Hematopoietic multipotent progenitor cell treated with erythropoietin and hydrocortisone succinate and interleukin-3 and kit ligand, for 4 days (in vitro differentiated cells): ENCODE results near the gene TSPAN12.
A peak's percentile ranks its signal among the peaks of the same experiment; 100 is the strongest.
"Not testable (repeated sequence)": the region's sequence is repeated elsewhere in the genome, so short reads cannot be mapped to it uniquely, and the experiment has no call there.

ENCODE experiments used
- DNase-seq: peaks from one replicate; pipeline ENCODE4 v3.0.0-alpha.2; 2015

TSPAN12 gene

DNA sequence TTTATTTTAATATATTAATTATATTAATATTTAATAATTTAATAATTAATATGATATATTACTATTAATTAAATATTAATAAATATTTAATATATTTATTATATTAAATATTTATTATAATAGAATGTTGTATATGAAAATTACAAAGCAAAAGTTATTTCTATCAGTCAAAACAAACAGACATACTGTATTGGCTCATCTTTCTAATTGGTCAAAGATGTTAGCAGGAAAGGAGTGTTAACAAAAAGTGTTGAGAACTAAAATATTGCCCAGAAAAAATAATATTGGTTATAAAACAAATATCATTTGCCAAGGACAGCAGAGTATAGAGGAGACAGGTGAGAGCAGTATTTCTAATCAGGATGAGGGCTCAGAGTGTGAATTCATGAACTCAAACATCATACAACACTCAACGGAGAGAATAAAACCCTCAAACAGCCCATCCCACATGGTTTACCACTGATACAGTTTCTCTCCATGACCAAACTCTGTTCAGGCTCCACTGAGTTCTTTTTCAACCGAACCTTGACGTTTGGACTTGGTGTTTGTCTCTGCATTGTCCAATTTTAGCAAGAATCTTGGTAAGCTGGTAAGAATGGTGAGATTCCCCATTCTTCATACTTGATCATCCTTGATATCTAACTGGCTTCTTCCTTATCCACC, 58.0 kb downstream of the TSPAN12 start:
- DNase-seq = peak; percentile 10

DNA sequence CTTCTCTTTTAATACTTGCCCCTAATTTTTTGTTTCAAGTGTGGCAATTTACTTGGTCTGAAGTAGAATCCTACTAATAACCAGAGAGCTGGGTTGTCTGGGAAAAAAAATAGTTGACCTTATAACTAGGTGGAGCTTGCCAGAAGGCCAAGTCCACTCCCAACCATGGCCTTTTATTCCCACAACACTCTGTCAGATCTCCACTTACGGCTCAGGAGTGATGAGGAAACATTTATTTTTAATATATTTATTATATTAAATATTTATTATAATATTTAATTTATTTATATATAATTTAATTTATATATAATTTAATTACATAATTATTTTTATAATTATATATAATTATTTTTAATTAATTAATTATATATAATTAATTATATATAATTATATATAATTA, 58.8 kb downstream of the TSPAN12 start:
- no peak for DNase-seq

GRCh38 chr7:120797026-120797645, 60.8 kb downstream of the TSPAN12 start:
- no peak for DNase-seq

DNA sequence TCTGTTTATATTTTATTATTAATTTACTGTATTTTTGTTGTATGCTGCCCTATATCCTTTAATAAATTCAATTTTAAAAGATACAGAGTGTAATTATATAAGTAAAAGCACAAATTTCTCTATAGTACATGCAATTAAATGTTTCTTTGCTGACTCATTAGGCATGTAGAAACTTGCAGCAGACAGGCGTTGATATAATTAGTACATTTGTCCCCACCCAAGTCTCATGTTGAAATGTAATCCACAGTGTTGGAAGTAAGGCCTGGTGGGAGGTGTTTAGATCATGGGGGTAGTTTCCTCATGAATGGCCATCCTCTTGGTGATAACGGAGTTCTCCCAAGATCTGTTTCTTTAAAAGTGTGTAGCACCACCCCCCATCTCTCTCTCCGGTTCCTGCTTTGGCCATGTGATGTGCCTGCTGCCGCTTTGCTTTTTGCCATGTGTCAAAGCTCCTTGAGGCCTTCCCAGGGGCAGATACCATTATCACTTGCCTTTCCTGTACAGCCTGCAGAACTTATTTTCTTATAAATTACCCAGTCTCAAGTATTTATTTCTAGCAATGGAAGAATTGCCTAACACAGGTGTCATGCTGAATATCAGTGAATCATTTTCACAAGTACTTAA, 63.7 kb downstream of the TSPAN12 start:
- no peak for DNase-seq

DNA sequence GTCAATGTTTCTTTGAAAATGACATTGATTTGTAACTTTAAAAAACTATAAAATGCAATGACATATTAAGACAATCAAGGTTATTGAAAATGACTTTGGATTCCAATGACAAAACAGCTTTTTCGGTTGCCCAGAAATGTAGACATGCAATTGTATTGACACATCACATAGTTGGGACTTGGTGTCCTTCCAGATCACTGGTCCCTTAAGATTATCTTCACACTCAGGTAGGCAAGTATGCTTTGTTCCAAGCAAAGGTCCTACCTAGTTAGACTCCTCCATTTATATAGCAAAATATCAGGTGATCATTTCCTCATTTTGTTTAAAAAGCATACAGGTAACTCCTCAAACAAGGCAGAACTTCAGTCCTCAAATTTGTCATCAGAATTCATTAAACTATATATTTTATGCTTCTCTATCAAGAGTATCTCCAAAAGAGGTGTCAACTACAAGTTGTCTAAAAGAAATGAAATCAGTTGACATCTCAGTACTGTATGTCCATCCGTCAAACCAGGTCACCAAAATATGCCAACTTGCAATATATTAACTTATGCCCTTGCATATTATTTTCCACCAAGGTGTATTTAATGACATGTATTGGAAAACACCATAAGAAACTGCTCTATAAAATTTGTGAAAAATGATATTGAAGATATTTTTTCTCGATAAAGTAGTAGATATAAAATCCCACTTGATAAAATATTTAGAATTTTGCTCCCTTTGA, 64.6 kb downstream of the TSPAN12 start:
- no peak for DNase-seq

GRCh38 chr7:120792861-120793130, 65.1 kb downstream of the TSPAN12 start:
- no peak for DNase-seq

- peak; percentile 84 for DNase-seq
These were observed 65.7 kb downstream of the TSPAN12 start for GRCh38 chr7:120792091-120792860.

DNA sequence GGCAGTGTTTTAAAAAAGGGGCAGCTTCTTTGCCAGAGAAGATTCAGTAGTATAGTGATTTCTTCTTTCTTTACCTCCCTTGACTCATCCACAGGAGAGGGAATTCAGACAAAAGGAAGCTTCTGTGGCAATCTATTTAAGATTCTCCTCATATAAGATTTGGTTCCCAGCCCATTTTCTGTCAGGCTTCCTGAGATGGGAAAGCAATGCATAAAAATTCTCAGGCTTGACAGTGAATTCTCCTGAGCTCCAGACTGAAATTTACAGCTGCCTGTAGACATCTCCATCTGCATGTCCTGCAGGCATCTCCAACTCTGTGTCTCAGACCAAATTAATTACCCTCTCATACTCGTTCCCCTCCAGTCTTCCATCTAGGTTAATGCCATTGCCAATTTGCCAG, 72.8 kb downstream of the TSPAN12 start:
- no peak for DNase-seq

DNA sequence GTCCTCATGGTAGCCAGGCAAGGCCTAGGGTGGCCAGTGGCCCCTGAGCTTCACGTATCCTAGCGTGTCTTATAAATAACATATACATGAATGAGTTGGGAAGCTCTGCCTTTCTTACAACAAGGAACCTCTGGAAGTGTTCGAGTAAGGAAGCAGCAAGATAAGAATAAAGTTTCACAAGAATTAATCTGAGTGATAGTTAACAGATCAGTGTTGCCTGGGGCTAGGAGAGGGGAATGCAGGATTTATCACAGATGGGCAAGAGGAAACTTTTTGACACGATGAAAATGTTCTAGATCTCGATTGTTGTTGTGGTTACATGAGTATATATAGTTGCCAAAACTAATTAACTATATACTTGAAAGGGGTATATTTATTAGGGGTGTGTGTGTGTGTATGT, 74.2 kb downstream of the TSPAN12 start:
- DNase-seq = no peak

DNA sequence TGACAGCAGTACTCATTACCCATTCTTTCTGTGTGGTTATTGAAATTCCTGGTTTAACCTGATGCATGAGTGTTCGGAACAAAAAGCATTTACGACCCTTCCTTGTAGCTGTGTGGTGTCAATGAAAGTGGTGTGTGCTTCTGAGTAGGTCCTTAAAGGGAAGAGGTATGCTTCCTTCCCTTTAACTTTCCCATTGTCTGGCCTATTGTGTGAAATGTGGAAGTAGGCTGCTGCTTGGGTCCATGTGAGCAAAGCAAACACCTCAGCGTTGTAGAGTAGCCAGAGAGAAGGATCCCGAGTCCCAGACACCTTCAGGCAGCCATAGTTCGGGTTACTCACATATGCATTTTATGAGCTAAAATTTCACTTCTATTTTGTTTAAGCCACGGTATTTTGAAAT, 74.7 kb downstream of the TSPAN12 start:
- DNase-seq = no peak

DNA sequence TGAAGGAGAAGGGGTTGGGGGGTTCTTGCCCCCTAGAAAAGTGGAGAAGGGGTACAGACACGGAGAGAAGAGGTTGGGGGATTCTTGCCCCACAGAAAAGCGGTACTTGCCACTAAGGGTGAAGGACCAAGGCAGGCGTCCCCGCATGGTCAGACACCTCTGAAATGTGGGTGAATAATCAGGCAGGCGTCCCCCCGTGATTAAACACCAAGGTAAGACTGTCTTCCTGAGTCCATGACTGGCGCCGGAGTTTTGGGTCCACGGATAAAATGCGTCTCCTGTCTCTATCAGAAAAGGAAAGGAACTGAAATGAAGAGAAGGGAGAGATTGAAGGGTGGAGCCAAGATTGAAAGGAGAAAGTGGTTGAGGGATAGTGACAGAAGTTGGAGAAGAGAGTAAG, 76.0 kb downstream of the TSPAN12 start:
- DNase-seq = not testable (repeated sequence)

- DNase-seq = no peak
These were observed 77.0 kb downstream of the TSPAN12 start for GRCh38 chr7:120780938-120781337.

DNA sequence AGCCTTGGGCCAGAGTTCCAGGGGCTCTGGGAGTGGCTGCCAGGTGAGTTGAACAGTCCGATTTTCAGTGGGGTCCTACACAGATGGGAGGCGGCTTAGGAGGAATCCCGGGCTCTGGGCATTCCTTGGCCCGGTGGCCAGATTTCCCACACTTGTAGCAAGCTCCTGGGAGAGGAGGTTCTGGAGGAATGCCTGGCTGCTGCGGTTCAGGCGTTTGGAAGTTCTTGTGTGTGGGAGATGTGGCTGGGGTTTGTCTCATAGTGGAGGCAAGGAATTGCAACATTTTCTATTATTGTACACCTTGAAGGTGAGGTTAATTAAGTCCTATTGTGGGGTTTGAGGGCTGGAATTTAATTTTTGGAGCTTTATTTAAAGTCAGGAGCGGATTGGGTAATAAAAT, 77.5 kb downstream of the TSPAN12 start:
- not testable (repeated sequence) for DNase-seq

GRCh38 chr7:120779078-120779477, 78.9 kb downstream of the TSPAN12 start:
- DNase-seq = not testable (repeated sequence)

DNA sequence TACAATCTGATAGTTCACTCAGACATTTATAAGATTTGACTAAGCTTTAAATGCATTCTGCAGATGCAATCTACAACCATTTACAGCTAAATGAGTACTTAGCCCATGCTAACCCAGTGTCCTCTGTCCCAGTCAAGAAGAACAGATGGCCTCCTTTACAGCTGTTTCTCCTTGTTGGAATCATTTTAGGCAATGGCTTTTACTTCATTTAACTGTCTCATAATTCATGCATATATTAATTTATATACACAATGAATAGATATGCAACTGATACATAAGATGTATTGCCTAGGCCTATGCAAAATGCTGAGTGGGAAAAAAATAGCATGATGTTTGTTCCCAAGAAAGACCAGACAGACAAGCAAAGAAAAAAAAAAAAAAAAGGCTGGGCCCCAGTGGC, 82.2 kb downstream of the TSPAN12 start:
- no peak for DNase-seq

GRCh38 chr7:120774481-120774880, 83.5 kb downstream of the TSPAN12 start:
- no peak for DNase-seq

DNA sequence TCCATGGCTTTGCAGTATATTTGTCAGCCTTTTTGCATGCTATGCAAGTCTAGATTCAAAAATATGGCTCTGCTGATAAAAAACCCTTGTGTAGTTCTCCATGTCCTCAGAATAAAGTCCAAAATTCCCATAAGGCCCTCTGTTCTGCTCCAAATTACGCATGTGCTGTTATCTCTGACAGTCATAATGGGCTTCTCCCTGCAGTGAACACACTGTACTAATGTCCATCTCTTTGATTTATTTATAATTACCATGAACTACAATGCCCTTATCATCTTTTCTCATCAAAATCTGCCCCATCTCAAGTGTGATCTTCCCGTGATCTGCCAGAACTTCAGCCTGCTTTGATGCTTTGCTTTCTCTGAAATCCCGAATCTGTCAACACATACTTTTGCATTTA, 87.7 kb downstream of the TSPAN12 start:
- DNase-seq = no peak

GRCh38 chr7:120760851-120761250, 97.1 kb downstream of the TSPAN12 start:
- no peak for DNase-seq

DNA sequence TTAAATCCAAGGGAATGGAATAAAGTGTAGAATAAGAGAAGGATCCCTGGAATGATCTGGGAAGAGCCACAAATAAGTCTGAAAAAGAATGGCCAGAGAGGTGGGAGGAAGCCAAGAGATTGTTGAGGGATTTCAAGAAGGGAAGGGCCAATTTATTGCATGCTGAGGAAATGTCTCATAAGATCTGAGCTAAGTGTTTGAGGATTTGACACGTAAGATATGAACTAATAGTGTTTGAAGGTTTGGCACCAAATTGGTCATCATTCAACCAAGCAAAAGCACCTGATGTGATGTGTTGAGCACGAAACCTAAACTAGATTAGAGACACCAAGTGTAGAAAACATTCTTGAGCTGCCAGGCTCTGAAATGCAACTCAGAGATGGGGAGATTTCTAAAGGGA, 97.9 kb downstream of the TSPAN12 start:
- no peak for DNase-seq

GRCh38 chr7:120743128-120743527, 114.8 kb downstream of the TSPAN12 start:
- DNase-seq = no peak

- DNase-seq = no peak
These were observed 115.6 kb downstream of the TSPAN12 start for GRCh38 chr7:120742372-120742771.

- no peak for DNase-seq
These were observed 116.4 kb downstream of the TSPAN12 start for GRCh38 chr7:120741371-120742042.

DNA sequence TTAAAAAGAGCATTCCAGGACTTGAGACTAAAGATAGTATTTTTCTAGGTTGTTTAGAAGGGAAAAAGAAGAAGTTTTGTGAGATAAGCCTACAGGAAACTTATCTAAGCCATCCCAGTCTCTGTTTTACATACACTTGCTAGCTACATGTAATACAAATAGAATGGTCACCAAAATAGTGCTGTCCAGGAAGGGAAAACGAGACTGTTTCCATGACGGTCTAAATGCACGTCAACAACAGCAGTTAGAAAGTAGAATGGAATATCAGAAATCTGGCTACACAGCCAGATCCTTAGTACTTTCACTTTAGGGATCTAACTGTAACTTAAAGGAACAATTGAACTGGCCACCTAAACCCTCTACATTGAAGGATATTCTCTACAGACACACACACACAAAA, 117.6 kb downstream of the TSPAN12 start:
- peak; percentile 51 for DNase-seq
